CMK (cell line): Measurements from ENCODE around the gene GPC6.

Experiments
- DNase-seq: peaks from one replicate; pipeline ENCODE4 v3.0.0-alpha.2; 2010; ENCODE audit warnings: low read depth

The GPC6 gene

DNA sequence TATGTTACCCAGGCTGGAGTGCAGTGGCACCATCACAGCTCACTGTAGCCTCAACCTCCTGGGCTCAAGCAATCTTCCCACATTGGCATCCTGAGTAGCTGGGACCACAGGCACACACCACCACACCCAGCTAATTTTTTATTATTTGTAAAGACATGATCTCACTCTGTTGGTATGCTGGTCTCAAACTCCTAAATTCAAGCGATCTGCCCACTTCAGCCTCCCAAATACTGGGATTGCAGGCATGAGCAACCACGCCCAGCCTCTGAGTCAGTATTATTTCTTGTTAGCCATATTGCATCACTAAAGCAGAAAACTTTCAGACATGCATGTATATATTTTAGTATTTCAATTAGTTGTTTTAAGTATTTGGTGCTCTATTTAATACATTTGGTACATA lies 376.4 kb downstream of the GPC6 start:
- no peak for DNase-seq

DNA sequence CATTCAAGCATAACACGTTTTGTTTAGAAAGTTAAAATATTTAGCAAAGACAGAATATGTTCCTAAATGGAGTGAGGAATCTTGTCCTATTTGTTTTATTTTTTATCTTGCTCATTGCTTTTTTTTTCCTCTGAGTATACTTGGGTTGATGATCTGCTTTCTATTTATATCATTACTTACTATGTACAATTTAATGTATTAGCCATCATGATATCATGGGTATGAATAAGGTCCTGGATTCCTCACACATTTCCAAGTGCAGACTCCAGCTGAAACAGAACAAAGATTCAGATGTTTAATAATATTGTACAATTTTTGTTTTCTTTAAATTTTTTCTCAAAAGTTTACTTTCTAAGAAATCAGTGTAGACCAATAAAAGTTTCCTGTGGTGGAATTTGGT lies 388.2 kb downstream of the GPC6 start:
- no peak for DNase-seq

DNA sequence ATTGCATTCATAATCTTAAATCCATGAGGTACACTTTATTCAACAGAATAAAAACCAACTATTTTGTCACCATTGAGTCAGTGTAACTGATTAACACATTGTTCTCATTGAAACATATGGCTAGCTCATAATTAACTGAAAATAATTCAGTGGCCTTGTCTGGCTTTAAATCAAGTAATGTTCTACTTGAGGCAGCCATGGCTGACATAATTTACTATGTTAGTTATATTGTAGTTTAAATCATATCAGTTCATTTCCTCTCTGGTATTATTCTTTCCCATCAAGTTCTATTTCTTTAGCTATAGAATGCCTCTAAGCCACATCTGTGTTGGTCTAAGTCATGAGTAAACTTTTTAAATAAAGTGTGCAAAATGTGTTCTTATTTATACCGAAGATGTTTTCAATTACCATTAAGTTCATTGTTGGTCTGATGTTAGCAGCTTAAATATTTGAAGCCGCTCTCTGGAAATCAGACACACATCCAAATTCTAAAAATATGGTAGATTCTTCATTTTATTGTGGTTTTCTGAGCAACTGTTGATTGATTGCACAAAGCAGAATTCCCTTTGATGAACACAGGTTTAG lies 393.7 kb downstream of the GPC6 start:
- no peak for DNase-seq

DNA sequence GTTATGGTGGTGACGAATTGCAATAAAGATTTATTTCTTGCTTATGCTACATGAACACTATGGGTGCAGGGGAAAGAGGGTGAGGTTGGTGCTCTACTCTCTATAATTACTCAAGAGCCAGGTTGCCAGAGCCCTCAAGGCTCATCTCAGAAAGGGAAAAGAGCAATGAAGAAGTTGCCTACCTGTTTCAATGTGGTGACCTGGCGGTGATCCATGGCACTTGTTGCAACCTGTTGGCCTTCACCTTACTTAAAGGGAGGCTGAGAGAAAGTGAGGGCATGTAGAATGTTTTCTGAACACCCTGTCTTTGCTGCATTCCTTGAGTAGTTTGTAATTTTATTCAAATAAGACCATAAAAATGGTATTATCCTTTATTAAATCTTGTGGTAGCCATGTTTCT lies 394.4 kb downstream of the GPC6 start:
- DNase-seq: no peak

DNA sequence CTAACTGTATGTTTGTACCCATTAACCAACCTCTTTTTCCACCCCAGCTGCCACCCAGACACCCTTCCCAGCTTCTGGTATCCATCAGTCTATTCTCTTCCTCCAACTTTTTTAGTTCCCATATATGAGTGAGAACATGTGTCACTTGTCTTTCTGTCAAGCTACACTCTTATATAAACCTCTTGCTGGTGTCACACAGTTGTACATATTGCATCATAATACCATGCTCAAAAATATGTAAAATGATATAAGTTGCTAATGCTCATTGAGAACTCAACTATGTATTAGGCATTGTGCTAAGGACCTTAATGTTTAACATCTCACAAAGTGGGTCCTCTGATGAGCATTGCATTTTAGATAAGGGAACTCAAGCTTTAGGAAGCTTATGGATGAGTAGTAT lies 395.4 kb downstream of the GPC6 start:
- DNase-seq: no peak

DNA sequence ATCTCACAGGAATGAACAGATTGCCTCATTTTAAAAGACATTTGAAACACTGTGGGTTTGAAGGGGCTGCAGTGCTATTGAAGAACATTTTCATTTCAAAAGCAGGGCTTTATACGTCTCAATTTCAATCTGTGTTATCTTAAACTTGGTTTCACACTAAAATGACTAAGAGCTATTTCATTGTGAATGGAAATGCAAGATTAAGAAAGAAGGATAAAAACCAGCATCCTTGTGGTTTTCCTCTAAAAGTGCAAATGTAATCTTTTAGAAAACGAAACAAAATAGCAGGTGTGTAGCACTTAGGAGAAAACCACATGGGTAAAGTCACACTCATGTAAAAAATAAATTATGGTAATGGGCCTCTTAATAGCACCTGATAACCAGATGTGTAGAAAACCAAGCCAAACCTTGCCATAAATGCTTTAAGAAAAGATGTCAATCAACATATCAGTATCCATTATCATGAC lies 397.7 kb downstream of the GPC6 start:
- no peak for DNase-seq

DNA sequence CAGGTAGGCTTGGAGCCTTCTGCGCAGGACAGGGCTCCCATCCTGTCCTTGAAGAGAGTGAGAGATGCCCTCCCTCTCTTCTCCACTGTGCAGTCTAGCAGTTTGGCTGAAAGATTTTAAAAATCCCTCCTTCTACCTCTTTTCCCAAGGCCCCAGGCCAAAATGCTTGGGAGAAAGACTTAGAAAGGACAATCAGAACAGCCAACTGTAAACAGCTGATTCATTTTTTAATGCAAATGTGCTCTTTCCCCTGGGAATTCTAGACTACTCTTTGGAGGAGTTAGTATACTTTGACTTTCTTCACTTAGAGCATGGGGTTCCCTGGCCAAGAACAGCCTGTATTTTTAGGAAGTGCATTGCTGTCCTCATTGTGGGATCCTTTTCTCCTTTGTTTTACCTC lies 398.9 kb downstream of the GPC6 start:
- DNase-seq: no peak

- no peak for DNase-seq
Measured at GRCh38 chr13:93628136-93628797, 401.7 kb downstream of the GPC6 start.

DNA sequence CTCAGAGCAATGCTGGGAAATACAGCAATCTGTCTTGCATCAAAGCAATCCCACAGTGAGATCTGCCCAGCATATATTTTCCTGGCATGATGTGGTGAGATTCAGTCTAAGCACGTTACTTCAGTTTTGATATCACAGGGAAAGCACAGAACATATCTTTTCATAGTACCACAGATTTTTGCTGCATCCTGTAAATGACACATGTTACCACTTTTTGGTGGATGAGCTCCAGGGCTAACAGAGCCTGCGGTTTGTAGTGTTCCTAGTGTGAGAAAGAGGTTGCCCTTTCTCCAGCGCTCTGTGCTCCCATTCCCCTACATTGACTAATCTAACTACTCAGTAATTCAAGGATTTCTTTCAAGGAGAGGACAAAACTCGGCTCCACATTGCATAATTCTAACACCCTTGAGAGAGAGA lies 409.0 kb downstream of the GPC6 start:
- DNase-seq: no peak

GRCh38 chr13:93637852-93638251 lies 411.2 kb downstream of the GPC6 start:
- DNase-seq: no peak

- DNase-seq: no peak
Measured at GRCh38 chr13:93640452-93640851, 413.8 kb downstream of the GPC6 start.

DNA sequence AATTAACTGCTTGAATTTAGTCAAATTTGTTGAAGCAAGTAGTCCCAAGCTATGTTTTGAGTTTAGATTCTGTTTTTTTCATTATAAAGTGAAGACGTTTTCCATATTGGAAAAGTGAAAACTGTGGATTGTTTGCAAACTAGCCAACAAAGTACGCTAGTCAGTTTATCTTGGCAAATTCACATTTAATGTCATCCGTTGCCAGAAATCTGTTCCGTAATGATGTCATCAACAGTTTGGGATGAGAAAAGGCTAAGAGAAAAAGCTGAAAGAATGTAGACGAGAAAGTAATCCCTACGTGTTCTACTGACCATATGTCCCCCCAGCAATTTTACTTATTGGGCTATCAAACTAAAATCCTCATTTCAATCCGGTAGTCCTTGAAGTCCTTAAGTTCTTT lies 419.6 kb downstream of the GPC6 start:
- no peak for DNase-seq

DNA sequence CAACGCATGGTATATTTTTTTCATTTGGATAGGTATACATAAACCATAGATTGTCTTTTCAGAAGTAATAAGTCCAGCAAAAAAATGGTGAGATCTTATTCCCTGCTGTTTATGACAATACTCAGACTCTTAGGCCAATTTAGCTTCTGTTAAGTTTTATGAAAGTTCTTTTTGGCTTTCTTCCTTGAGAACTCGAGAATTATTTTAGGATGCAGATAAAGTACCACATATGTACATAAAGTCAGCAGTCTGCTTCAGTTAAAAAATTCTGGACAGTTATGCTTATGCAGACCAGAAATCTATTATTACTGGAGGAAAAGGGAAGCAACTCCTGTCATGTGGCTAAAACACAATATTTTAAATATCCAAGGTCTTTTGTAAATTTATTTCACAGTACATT lies 422.9 kb downstream of the GPC6 start:
- no peak for DNase-seq

DNA sequence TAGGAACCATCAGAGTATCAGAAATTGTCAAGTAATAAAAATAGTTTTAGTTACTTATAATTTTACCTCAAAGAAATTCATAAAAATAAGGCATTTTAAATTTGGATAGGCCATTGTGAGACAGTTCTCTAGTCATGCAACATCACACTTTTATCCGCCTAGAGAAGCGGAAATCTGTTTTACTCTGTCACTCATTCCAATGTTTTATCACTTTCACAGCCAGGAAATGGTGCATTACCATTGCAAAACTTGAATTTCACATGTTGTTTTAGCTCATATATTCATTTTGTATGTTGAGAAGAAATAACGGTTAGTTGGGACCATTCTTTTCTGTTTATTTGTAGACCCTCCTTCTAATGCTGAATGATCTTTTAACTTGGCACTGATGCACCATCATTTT lies 427.2 kb downstream of the GPC6 start:
- no peak for DNase-seq

GRCh38 chr13:93655154-93655553 lies 428.5 kb downstream of the GPC6 start:
- no peak for DNase-seq

- no peak for DNase-seq
Measured at GRCh38 chr13:93660391-93661063, 433.9 kb downstream of the GPC6 start.

DNA sequence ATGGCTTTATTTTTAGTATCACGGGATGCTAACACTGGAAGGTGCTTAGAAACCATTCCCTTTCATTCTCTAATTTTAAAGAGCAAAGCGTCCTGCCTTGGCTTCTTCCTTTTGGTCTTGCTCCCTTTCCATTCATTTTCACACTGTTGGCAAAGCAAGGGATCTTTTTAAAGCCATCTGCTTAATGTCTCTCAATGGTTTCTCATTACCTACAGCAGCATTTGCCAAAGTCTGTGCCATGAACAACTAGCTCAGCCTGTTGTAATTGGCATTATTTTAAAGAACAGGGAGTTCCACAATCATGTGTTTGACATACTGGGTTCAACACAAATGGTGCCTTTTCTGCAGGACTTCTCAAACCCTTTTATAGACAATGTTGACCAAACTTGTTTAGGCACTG lies 444.3 kb downstream of the GPC6 start:
- DNase-seq: no peak

GRCh38 chr13:93672996-93673395 lies 446.4 kb downstream of the GPC6 start:
- no peak for DNase-seq

DNA sequence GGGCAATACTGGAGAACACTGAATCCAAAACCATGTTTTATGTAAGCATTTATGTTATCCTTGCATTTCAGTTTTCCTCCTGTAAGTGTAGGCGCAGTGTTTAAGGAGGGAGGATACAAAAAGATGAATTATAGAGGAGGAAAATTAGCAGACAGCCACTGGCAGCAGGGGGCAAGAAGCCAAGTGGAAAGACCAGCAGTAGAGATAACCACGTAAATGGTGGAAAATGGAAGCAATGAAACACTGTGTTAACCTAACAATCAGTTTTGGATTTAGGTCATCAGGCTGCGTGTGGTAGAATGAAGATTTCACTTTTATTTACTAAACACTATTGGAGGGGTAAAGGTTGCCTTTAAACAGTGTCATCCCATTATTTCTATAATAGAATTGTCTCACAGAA lies 447.3 kb downstream of the GPC6 start:
- no peak for DNase-seq

DNA sequence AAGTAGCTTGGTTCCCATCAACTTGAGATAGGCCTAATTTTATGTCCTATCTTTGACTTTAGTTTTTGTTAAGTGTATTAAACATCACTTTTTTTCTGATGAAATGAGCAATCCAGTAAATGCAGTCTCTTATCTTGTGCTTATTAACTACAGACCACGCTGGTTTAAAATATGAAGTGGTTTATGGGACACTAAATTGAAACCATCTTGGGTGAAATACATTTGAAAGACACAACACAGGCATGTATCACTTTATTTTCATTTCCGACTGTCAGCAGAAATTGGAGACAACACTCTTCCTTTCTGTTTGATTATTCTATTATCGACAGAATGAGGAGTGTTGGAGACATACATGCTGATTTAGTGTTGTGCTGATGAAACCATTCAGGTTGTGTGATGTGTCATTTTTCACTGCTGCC lies 447.7 kb downstream of the GPC6 start:
- no peak for DNase-seq

DNA sequence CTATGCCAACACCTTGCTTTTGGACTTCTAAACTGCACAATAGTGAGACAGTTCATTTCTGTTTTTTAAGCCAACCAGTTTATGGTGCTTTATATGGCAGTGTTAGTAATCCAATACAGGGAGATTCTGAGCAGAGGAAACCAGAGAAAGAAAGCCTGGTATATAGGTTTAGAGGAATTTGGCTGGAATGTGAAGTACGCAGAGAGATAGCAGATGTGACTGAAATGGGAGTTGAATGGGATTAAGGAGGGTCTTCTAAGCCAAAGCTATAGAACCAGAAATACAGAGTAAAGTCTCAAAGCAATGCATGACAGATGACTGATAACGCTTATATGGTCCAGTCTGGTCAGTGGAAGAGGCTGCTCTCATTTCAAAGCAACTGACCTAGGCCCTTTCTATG lies 453.7 kb downstream of the GPC6 start:
- DNase-seq: no peak

- DNase-seq: no peak
Measured at GRCh38 chr13:93685900-93686299, 459.3 kb downstream of the GPC6 start.

GRCh38 chr13:93686399-93686798 lies 459.8 kb downstream of the GPC6 start:
- DNase-seq: no peak

DNA sequence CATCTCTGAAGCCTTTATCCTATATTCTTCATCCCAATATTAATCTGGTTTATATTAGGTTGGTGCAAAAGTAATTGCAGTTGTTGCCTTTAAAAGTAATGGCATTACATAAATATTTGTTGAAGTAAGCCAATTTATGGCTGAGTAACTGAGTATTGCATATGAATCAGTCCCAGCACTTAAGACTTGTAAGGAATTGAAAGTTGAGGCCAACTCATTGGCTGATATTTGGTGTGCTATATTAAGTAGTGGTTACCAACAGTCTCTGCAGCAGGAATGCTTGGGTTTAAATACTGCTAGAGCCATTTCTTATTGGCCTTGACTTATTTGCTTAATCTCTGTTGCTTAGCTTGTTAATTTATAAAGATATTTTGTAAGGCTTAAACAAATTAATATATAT lies 460.7 kb downstream of the GPC6 start:
- no peak for DNase-seq
